ENCODE measurements around the gene VIPAS39.

The VIPAS39 gene

DNA sequence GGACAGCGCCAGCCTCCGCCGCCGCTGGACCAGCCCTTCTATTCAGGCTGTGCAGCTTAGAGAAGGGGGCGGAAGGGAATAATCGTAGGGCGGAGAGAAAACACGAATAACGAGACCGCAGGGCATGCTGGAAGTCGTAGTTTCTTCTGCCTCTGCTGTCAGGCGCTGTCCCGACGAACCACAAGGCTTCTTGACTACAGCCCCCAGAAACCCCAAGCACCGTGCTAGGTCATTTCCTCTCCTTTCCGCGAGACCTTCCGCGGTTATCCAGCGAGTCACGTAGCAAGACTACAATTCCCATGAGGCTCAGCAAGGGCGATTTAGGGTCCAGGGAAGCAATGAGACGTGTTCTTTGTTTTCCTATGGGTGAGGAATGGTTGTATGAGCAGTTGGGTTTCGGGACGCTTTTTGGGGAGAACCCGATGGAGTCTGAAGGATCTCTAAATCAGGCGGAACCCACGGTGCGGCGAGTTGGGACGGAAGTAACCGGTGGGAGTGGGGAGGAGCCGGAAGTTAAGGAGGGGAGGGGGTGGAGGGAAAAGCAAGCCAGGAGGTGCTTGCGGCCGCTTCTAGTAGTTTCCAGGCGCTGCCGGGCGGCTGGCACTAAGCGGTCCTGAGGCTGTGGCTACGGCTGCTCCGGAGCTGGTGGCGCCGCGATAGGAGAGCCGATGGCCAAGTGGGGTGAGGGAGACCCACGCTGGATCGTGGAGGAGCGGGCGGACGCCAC, at the start of gene VIPAS39, which contains the start of gene AHSA1:
Gene VIPAS39, minus strand, starts transcription at position 80 of the 727 bp plus-strand sequence. CDS start 3,499 bp downstream, outside the sequence.
Gene AHSA1, plus strand, starts transcription at position 572 of the 727 bp plus-strand sequence. Its CDS starts 97 bp downstream, at position 669.
- no peak for DNase-seq

DNA sequence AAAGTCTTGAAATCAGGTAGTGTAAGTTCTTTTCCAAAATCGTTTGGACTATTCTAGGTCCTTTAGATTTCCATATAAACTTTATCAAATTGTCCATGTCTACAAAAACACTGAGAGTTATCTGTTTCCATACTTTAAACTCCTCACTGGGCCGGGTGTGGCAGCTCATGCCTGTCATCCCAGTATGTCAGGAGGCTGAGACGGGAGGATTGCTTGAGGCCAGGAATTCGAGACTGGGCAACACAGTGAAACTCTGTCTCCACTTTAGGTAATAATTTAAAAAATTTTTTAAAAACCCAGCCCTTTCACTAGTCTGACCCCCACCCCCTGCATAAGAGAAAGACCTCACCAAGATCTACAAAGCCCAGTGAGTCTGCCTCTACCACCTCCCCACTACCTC, 47.6 kb upstream of the VIPAS39 start:
- DNase-seq, result no peak

DNA sequence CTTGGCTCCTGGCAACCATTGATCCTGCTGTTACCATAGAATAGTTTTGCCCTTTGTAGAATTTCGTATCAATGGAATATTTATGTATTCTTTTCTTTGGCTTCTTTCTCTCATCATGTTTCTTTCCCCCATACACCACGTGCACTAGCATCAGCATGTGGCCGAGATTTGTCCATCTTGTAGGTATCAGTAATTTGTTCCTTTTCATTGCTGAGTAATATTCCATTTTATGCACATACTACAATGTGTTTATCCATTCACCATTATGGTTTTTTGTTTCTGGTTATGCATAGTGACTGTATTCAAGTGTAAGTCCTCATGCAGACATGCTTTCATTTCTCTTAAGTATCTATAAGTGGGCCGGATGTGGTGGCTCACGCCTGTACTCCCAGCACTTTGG, 45.7 kb upstream of the VIPAS39 start:
- DNase-seq, result no peak

DNA sequence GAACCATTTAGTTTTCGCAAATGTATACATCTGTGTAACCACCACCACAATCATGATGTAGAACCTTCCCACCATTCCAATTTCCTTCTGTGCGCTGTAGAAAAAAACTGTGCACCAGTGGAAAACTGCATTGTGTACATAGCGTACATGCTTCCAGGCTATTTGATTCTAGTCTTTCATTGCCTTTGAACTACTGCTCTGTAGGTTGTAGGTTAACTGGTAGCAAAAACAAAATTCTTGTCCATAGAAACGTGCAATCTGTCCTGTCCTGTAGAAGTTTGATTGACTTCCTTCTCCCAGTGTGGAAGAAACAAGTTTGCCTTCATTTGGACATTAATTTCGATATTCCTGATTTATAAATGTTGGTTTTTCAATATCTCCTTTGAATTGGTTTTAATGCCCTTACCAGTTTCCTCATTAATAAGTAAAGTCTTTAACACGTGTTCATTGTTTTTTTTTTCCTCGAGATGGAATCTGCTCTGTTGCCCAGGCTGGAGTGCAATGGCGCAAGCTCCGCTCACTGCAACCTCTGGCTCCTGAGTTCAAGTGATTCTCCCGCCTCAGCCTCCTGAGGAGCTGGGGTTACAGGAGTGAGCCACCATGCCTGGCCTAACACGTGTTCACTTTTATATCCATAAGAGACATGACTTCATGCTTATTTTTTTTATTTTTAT, 44.8 kb upstream of the VIPAS39 start:
- no peak for DNase-seq

DNA sequence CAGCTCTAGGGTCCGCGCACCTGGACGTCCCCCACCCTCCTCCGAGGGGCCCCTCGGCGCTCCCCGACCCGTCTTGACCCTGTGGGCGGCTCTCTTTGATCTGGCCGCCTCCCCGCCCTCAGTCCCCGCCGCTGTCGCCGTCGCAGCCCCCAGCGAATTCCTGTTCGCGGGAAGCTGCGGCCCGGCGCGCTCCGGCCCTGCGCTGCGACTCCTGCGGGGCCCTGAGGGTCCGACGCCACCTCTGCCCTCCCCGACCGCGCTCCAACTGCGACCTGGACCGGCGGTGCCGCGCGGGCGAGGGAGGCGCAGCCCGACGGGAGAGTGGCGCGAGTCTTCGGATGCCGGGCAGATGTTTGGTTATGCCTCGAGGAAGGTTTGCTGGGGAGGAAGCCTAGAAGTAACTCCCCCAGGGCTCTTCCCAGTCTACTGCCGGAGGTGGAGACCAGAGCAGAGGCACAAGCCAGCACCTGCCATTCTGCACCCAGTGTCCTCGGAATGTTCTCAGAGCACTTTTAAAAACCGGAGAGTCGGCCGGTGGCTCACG, 41.7 kb upstream of the VIPAS39 start:
- DNase-seq, result no peak

DNA sequence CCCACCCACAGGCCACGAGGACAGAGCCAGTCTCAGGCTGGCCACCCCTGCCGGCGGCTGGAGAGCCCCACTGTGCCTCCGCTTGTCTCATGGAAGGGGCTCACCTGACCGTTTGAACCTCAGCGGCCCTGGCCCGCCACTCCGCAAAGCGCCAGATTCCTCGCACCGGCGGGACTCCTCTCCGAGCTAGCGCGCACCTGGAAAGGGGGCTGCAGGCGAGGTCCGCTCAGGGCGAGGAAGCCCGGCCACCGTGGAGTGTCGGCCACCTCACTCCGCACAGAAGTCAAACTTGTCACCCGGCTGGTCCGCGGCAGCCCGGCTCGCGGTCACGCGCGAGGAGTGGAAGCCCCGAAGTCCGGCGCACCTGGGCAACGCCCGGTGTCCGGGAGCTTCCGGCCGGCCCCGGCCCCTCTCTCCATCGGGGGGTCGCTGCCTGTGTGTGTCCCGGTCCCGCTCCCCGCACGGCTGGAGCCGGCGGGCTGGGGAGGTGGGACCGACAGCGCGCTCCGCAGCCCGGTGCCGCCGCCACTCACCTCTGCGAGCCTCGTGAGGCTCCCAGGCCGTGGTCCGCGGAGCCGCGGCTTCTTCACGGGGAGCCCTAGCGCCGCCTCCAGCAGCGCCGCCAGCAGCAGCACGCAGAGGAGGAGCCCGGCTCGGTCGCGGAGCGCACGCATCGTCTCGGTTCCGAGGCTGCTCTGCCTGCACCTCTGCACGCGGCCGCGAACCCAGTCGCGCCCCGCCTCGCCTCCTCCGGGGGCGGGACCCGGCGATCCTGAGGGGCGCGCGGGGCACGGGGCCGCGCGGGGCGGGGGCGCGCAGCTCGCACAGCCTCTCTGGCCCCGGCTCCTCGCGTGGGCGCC, 40.9 kb upstream of the VIPAS39 start, which contains the start of gene ISM2:
Gene ISM2, minus strand, starts transcription at position 697 of the 860 bp plus-strand sequence. Its CDS starts 23 bp downstream, at position 674.
- DNase-seq, result no peak

DNA sequence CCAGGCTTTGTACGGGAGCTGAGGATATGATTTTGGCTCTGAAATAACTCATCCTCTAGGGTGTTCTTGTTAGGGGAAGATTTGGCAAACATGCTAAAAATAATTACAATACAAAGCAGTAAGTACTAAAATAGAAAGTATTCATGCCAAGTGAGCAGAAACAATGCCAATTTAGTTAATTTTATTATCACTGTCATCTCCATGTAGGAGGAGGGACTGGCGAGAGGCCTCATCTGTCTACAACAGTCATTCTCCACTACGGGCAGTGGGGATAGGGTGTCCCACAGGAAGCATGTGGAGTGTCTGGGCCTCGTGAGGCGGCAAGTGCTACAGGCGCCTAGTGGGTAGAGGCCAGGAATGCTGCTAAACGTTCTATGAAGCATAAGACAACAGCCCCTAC, 37.9 kb upstream of the VIPAS39 start:
- no peak for DNase-seq

DNA sequence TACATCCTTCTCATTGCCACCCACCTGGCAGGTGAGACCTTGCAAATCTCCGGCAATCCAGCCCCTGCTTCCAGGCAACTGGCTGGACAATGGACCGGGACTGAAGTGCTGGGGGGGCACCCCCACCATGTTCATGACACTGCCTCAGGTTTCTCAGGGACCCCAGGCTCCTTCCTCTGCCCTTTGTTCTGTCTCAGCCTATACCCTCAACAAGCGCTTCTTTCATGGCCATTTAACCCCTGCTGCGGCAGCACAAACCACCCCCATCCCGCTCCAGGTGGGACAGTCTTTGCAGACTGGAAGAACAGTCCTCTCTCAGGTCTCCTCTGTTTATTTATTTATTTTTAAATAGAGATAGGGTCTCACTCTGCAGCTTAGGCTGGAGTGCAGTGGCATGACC, 33.7 kb upstream of the VIPAS39 start:
- DNase-seq, result no peak

DNA sequence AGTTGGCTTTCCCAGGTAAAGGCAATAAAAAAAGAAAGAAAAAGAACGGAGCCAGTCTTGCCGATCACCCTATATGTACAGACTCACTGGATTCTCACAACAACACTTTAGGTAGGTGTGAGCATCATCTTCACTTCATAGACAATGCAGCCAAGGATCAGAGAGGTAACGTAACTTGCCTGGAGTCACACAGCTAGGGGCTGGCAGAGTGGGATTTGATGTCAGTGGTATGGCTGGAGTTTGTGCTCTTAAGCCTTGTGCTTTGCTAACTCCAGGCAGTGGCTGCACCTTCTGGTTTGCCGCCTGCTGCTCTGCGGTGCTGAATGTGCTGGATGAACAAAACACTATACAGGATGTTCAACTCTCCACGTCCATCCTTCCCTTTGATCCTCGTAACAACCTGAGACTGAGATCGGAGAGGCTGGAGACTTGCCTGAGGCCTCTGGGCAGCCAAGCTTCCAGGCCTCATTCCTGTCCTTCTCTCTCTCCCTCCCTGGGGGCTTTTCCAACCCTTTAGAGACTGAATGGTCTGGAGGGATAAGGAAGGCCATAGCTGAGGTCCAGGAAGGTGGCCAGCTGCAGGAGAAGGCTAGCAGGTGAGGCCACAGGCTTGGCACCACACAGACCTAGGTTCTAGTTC, 33.1 kb upstream of the VIPAS39 start:
- DNase-seq, result no peak

DNA sequence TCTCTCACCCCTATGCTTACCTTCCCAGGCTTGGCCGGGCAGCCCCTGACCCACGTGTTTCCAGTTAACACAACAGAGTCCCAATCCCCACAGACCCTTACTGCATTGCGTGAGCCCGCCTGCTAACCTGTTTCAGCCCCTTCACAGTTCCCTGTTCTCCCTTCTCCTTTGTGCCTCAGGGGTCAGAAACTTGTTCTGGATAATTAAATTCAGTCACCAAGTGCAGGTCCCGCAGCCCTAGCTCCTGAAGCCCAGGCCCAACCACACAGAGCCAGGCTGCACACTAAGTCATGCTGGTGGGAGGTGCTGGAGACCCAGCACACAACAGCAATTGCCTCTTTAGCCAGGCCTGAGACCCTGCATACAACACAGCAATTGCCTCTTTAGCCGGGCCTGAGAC, 31.6 kb upstream of the VIPAS39 start:
- DNase-seq, result no peak

DNA sequence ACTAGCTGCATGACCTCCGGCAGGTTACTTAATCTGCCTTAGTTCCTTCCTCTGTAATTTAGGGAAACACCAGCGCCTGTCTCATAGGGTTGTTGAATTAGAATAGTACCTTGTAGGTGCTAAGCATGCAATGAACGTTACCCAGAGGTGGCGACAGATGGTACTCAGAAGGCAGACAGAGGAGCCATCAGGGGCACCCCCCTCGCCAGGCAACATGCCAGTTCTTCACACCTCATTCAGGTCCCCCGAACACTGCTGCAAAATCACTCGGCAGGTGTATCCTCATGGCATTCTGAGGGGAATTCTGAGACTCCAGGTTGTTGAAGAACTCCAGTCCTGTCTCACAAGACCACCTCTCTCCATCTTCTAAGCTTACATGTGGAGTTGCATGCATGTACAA, 31.2 kb upstream of the VIPAS39 start:
- DNase-seq, result no peak

DNA sequence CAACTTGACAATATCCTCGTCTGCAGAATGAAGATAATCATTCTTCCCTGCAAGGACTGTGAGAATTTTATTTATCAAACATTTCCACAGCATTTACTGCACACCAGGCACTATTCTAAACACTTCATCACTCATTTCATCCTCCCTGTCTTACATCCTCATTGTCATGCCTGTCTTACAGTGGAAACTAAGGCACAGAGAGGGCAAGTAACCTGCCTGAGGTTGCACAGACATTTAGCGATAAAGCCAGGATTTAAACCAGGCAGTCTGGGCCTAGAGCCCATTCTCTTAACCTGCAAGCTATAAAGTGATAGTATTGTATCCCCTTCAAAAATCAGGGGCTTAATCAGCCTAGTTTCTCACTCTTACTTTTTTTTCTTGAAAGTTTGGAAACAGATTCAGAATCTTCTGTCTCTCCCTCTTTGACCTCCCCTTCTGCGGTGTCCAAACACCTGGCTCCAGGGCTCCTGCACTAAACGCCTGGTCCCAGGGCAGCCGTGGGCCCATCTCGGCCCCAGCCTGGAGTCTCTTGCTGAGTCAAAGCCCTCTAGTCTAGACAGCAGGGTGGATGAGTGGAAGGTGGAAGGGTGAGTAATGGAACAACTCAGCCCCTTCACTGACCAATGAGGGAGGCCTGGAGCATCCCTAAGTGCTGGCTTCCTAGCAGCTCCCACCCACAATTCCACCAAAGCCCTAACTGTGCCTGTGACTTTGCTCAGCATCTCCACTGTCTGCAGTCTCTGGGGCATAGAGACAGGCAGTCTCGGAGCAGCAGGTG, 28.7 kb upstream of the VIPAS39 start:
- DNase-seq, result no peak

DNA sequence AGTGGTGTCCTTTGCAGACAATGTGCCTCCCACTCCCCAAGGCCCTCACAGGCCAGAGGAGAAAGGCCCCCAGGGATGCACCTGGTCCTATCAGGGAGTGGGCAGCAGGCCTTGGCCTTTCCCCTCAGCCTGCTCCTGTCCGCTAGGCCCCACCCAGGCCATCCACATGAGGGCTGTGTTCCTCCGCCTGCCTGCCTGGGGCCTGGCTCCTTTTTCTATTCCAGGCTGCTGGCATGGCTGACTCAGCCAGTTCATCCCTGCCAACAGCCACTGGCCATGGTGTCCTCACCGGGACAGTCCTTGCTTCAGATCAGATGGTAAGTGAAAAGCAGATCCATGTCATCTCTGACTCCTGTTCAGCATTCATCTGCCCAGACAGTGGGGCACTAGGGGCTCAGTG, 27.9 kb upstream of the VIPAS39 start:
- no peak for DNase-seq

DNA sequence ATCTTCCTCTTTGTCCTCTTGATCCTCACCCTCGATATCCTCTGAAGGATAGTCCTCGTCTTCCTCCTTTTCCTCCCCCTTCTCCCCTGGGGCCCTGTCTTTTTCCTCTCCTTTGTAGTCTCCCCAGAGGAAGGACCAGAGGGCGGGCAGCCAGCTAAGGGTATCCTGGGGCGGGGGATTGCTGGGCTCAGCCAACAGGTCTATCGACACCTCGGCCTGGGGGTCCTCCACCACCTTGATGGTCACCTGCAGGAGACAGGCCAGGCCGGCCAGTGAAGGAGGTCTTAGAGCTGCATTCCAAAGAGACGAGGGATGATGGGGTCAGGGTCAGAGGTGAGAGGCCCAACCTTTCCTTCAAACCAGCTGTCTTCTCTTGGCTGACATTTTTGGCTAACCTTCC, 25.0 kb upstream of the VIPAS39 start:
- no peak for DNase-seq

DNA sequence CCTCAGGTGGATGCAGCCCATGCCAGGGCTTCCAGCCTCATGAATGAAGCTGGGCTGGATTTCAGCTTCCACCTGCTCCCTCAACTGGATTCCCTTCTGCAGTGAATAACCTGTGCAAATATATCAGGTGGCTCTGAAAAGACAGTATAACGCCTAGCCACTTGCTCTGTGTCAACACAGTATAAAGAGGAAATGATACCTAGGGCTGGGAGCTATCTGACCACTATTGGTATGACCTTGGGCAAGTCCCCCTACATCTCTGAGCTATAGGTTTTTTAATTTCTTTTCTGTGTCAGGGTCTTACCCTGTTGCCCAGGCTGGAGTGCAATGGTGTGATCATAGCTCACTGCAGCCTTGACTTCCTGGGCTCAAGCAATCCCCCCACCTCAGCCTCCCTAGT, 21.4 kb upstream of the VIPAS39 start:
- DNase-seq, result no peak

DNA sequence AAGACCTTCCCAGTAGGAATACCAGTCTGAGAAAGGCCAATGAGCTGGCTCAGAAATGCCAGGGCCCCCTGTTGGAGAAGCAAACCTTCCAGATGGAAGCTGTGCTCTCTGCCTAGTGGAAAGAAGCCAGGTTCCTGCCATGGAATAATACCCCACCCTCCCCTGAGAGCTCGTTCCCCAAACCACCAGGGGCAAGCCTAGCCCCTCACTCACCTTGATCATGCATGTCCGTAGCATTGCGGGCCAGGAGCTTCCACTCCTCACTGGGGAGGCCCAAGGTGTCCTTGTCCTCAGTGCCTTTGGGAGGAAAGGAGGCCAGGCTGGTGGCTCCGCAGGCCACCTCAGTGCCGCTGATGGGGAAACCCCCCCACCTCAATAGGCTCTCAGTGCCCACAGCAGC, 20.6 kb upstream of the VIPAS39 start:
- DNase-seq, result no peak

DNA sequence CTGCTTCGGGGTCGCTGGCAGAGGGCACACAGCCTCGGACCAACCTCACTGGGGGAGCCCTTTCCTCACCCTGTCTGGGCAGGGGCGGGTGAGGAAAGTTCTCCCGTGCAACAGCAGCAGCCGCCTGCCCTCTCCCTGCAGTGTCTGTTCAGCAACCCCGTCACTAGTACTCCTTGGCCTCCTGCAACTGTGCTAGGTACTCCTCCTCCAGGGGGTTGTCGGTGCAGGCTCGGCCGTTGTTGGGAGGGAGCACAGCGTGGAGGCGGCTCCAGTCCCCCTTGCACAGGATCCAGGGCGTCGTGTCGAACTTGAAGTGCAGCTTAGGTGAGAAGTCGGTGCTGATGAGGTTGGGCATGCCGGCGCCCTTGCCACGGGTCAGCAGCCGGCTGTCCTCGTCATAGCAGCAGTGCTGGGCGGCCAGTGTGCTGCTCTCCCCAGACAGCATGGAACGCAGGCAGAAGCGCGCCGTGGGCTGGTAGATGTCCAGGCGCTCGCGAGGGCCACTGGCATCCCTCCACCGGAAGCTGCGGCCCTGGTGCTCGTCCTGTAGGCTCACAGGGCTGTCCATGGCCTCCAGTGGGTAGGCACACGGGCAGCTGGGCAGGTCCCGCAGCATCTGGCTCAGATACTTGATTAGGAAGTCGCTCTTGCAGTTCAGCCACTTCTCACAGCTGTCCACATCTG, 18.2 kb upstream of the VIPAS39 start:
- no peak for DNase-seq

DNA sequence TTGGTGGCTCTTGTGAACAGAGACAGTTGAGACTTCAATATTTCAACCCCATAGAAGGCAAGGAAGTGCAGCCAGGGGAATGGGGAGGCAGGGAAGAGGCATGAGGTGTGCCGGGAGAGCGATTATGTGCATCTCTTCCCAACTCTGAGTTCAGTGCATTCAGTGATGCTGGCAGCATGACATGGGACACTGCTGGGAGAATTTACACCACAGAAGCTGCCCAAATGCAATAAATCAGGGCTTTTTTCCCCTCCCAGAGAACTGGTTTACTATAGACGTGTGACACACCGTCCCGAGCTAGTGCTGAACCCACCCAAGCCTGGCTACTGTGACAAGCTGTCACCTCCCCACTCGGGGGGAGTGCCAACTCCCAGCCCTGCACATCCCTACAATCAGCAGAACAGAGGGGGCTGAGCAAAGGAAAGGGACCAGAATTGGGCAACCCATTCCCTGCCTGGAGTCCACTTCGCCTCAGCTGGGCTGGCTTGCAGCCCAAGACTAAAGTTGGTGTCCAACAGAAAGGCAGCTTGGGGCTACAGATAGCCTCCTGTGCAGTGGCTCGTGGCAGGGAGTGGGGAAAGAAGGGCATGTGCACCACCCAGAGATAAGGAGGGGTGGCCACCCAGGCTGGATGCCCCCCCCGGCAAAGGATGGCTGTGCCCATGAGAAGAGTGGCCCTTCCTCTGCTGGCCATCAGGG, 17.2 kb upstream of the VIPAS39 start:
- no peak for DNase-seq

DNA sequence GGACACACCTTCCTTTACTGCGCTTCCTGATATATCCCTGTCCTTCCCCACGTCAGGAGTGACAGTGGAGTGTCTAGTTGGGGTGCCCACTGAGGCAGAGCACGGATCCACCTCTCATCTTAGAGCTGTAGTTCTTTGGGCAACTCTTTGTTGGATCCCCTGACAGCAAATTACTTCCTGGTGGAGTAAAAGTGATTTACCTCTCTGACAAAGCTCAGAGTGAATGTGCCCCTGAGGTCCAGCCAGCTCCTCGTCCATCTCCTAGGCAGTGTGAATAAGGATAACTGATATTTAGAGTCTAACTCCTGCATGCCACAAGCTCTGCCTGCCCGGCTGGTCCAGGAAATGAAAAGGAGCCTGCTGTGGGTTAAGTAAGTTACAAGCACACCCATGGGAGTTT, 16.5 kb upstream of the VIPAS39 start:
- DNase-seq, result no peak

DNA sequence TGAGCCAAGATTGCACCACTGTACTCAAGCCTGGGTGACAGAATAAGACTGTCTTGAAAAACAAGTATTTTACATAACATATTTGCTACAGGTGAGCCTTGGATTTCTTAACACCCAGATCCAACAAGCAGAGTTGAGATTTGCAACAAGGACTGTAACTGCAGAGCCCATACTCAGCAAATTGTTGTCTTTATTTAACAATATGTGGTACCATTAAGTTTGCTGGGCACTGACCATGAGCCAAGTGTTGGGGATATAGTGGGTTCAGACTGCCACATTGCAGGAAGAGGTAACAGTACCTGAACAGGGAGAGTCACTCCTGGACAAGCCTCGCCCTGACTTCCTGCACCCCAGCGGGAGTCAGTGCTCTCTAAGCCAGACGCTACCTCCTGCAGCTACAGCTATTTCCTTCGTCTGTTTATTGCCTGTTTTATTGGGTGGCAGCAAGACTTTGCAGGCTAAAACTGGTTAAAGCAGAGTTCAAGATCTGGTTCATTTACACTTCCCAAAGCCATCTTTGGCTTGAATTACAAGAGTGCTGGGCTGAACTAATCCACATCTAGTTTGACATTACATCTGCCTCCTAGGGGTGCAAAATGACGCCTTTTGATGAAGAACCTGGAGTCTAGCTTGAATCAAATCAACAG, 12.9 kb upstream of the VIPAS39 start:
- DNase-seq, result no peak

Measured in cortex of kidney (tissue), 1 donor.